GM21786 (cell line): ENCODE measurements around the gene ZC2HC1B.
A peak's percentile ranks its signal among the peaks of the same experiment; 100 is the strongest.

Experiments used
- ATAC-seq: cut with Tn5 transposase; IDR thresholded peaks from one replicate; pipeline ENCODE4 v1.9.1; 2021; ENCODE audit not compliant: unreplicated experiment

The ZC2HC1B gene

GRCh38 chr6:143929975-143930374 is 65.7 kb downstream of the ZC2HC1B start:
- ATAC-seq = no peak

- ATAC-seq = no peak
These were observed 70.1 kb downstream of the ZC2HC1B start for GRCh38 chr6:143934331-143934730.

DNA sequence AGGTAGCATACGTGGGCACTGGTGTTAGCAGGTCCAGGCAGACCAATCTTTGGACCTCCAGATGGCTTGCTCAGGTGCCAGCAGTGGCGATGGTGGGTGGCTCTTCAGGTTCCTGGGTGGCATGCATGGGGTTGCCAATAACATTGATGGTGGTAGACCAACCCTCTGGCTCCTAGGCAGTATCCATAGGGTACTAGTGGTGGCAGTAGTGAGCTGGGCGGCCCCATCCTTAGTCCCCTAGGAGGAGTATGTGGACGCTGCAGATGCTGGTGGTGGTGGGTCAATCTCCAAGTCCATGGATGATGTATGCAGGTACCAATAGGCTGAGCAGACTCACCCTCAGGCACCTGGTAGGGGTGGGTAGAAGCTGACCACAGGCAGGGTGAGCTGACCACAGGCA is 70.6 kb downstream of the ZC2HC1B start:
- ATAC-seq = no peak

- ATAC-seq = no peak
These were observed 72.1 kb downstream of the ZC2HC1B start for GRCh38 chr6:143936347-143936746.

DNA sequence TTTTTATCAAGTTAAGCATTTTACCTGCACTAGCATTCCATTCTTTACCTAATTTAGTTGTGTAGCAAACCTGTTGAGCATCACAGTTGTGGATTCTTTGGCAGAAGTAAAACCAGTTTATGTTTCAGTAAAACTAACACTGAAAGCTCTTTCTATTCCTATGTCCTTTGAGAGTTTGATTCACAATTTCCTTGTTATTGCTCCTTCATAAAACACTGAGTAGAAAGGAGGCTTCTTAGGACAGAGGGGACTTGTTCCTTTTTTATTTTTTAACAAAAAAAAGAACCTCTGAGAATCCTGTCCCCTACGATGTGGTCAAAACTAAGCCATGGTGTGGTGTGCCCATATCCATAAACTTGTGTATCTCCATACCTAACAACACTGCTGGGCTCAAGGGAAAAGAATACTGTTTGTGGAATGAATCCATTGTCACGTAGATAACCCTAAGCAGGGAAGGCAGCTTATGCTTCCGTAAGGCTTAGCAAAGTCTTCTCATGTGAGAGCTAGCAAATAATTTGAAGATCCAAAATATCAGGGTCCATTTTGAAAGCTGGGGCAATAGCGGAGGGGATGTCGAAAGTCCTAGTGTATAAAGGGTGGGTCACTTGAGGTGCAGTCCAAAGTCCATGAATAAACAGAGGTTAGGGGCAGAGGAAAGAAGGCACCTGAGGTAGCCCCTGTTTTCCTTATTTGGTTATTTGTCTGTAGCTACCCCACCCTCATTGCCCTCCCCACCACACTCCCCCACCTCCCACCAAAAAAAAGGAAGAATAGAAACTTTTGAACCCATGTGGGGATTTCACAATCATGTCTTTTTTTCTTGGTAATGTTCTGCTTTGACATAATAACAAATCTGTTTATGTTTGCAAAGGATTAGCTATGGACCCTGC is 72.7 kb downstream of the ZC2HC1B start:
- no peak for ATAC-seq

DNA sequence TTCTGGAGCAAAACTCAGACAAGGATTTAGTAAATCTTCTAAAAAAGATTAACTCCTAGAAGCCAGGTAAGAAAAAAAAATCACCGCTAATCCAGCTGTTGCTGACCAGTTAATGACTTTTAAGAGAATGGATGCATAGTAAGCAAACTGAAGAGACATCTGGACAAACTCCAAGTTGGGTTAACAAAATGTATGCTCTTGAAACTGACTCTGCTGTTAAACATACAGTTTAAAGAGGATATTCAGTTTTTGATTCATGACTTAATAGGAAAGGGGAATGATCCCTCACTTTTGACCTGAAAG is 73.3 kb downstream of the ZC2HC1B start:
- ATAC-seq = no peak

DNA sequence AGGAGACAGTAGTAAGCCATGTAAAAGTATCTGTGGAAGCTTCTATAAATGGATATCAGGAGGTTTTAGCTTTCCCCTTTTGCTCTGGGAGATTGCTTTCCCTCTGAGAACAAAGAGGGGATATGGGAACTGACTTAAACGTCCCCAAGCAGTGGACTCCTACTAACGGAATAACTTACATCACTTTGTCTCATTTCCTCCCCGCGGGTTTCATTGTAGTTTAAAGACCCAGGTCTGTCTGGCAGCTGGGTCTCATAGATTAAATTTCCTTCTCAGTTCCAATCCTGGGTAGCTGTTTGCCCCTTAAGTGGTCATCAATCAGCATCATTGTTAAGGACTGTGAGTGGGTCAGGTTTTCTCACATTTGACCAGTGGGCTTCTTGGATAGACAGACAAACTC is 75.1 kb downstream of the ZC2HC1B start:
- no peak for ATAC-seq

- ATAC-seq = peak; percentile 98
These were observed 75.8 kb downstream of the ZC2HC1B start for GRCh38 chr6:143940011-143940597.

DNA sequence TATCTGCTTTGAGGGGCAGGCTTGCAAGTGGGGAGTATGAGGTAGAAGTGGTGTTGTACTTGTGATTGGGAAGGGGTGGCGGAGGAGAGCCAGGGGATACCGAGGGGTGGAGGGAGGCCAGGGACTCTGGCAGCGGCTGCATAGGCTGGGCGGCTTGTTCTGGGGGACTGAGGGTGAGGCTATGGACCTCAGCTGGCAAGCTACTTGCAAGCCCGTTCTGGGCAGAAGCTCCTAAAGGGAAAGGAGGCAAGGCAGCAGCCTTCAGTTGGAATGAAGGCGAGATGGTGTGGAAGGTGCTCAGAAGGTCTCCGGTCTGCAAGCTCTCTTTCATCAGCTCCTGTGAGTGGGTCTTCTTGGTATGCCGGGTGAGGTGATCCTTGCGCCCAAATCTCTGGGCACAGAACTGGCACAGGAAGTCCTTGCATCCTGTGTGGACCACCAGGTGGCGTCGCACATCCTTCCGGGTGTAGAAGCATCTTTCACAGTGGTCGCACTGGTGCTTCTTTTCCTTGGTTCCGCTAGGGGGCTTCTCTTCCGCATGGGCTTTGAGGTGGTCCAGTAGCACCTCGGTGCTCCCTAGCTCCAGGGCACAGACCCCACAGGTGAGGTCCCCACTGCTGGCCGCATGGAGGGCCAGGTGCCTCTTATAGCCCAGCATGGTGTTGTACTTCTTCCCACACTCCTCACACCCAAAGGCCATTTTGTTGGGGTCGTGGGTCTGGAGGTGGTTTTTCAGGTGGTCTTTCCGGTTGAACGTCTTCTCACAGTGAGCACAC is 77.8 kb downstream of the ZC2HC1B start:
- peak; percentile 49 for ATAC-seq

DNA sequence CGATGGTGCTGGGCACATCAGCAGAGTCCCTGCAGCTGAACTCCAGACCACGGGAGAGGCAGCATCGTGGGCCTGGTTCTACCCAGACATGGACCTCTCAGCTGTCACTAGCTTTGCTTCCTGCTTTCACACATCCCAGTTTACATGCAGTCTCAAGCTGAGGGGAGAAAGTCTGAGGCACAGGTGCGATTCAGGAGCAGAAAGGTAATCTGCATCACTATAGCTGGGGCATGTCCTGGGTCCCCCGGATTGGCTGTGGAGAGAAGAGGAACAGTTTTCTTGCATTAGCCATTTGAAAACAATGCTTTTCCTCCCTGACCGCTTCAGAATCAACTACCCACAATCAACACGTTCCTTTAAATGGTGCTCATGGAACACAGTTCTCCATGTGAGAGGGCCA is 83.9 kb downstream of the ZC2HC1B start:
- ATAC-seq = no peak

- ATAC-seq = no peak
These were observed 85.3 kb downstream of the ZC2HC1B start for GRCh38 chr6:143949535-143949934.

DNA sequence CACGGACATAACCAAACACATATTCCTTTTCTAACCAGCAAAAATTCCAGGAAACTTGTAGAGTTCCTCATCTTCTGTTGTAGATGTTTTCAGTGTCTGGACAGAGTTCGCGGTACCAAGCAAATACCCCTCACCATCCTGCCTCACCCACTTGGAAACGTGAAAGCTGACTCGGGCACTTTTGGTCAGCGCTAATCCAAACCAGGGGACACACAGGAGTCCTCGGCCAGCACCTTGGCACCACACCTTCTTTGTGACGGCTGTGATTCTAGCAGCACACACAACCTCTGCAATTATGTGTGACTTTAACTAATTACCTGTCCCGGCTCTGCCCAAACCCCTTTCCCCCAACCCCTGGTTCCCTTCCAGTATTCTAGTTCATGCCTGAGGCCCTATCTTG is 85.7 kb downstream of the ZC2HC1B start:
- ATAC-seq = no peak

DNA sequence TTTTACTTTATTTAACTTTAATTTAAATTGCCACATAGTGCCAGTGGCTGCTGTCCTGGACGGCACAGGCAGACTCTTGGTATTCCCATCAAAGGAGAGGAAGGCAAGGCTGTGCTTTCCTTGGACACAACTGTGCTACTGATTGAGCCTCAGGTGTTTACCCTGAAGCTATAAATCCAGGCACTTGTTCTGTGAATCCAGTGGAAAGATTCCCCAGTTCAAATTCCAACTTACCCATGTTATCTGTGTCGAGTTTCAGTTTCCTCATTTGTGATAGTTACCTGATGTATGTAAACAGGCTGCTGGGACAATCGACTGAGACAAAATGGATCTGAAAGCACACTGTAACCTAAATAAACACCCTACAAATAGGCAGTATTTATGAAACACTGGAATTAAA is 86.6 kb downstream of the ZC2HC1B start:
- no peak for ATAC-seq

DNA sequence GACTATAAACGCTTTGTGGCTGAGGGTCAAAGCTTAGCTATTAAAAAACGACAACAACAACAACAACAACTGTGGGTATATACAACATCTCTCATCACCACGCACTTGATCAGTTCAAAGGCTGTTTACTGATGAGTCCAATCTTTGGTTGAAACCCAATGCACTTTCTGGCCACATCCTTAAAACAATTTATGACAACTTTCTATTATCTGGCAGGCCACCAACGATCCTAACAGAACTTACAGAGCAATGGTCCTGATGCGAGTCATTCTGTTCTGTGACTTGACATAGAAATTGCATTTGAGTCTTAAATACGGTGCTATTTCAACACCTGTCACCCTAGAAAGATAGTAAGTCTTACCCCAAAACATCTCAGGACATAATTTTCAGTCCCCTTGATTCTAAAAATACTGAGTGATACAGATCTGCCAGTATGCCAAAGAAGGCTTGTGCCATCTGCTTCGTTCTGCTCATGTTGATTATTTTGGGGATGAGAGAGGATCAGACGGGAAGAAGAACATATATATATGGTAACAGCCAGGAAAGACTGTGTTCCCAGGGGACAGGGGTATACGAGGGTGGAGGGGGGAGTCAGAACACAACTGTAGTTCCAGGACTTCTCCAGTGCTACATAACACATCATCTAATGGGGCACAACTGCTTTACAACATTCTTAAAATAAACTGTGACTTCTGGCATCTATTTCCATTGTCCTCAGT is 87.9 kb downstream of the ZC2HC1B start:
- ATAC-seq = no peak

DNA sequence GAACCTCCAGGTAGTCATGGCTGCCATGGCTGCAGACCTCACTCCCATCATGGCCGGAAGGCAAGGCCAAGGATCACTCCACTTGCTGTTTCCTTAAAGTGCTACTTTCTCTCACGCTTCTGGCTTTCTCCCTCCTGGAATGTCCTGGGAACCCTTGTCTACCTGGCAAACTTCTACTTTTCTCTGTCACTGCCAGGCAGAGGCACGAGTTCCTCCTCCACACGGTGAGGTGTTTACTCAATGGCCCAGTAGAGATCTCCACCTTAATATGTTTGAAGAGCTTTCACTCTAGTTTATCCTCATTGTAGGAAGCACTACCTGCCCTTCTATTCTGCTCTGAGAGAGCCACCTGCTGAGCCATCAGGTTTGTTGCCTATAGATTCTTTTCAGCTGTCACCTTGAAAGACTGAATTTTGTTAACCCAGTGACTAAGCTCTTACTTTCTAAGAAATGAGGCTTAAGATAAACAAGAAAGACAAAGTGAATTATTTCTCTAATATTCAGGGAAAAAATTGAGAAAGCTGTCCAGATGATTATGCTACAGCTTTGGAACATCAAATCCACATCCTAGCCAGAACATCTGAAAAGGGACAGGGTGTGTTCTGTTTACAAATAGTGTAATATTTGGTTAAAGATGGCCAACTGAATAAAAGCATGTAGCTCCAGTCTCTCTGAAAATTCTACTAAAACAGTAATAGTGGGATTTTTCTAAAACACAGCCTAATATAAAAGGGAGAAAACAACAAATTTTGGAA is 88.8 kb downstream of the ZC2HC1B start:
- ATAC-seq = no peak

- ATAC-seq = no peak
These were observed 89.6 kb downstream of the ZC2HC1B start for GRCh38 chr6:143953922-143954321.

DNA sequence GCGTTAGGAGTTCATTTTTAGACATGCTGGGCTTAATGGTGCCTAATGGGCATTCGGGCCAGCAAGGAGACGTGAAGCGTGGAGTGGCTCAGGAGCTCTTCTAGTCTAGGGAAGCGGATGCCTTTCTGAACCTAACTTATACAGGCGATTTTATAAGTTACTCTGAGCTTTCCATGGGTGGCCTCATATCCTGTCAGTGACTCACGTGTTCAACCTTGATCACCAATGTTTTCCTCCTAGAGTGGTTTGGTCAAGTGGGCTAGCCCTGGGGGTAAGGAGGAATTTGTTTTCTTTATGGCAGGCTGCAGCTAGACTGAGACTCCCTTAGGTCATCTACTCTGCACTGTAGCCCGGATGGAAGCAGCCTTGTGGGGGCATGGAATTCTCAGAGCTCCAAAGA is 91.7 kb downstream of the ZC2HC1B start:
- ATAC-seq = no peak

DNA sequence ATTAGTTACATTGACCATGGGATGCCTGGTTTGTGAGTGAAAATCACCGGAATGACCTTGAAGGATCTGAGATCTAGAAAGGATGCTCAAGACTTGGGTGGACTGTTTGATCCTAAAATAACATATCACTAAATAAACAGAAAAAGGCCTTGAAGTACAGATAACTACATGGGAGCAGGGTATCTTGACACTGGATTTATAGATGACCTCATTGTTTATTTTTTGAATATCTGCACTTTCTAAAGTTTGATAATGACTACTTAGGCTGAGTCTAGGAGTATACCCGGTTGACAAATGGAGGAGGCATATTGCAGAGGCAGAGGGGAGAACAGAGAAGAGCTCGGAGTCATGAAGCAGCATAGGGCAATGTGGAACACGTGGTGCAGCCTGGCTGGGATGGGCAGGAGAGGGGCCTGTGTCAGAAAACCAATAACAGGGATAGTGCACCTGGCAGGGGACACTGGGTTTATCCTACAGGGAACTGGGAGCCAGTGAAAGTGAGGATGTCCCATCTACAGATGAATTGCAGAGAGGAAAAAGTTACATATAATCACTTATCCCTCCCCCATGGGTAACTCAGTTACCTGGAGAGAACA is 93.5 kb downstream of the ZC2HC1B start:
- no peak for ATAC-seq

- no peak for ATAC-seq
These were observed 94.6 kb downstream of the ZC2HC1B start for GRCh38 chr6:143958839-143959399.

- ATAC-seq = no peak
These were observed 95.7 kb downstream of the ZC2HC1B start for GRCh38 chr6:143959927-143960326.
